Neutrophil (primary cell): ENCODE measurements around the gene PRSS33.

Experiments used
- H3K27ac ChIP-seq: fragments of 200-600 bp; sonication (generic); 2 replicates; pipeline ENCODE4 v1.5.1; 2016; ENCODE audit warnings: mild to moderate bottlenecking, moderate library complexity
- H3K27me3 ChIP-seq: fragments of 200-600 bp; sonication (generic); 2 replicates; pipeline ENCODE4 v1.6.0; 2016; ENCODE audit warnings: mild to moderate bottlenecking
- H3K36me3 ChIP-seq: fragments of 200-600 bp; sonication (generic); 2 replicates; pipeline ENCODE4 v1.5.1; 2017
- H3K4me1 ChIP-seq, 2 experiments: fragments of 200-600 bp in 1 of 2; sonication (generic) in 1 of 2; 1 replicate in 1 of 2; 2 replicates in 1 of 2; pipeline versions ENCODE4 v1.5.1 to v1.6.1; 2013 to 2016; ENCODE audit warnings: low read depth in 1 of 2, low read length in 1 of 2, mild to moderate bottlenecking in 1 of 2, moderate library complexity in 1 of 2; ENCODE audit not compliant: control insufficient read depth in 1 of 2, insufficient read depth in 1 of 2
- H3K4me3 ChIP-seq, 2 experiments: fragments of 200-600 bp in 1 of 2; sonication (generic) in 1 of 2; 1 replicate in 1 of 2; 2 replicates in 1 of 2; pipeline ENCODE4 v1.5.1; 2013 to 2016; ENCODE audit warnings: low read depth in 1 of 2, low read length in 1 of 2, mild to moderate bottlenecking in 1 of 2, moderate library complexity in 1 of 2
- H3K9me3 ChIP-seq: fragments of 200-600 bp; sonication (generic); 2 replicates; pipeline ENCODE4 v1.5.1; 2016
- CTCF ChIP-seq: fragments of 200-600 bp; sonication (generic); IDR thresholded peaks from 2 replicates; pipeline ENCODE4 v1.5.1; 2016; ENCODE audit warnings: antibody characterized with exemption

Gene PRSS33

GRCh38 chr16:2768403-2769089 lies 18.8 kb downstream of the PRSS33 start:
- H3K4me1 ChIP-seq: no peaks in the 10 kb centered on the region

GRCh38 chr16:2767891-2768290 lies 19.5 kb downstream of the PRSS33 start:
- H3K9me3 ChIP-seq: no peaks in the 10 kb centered on the region
- TF ChIP-seq CTCF: no peak
- no peaks in the 10 kb centered on the region for H3K27me3 ChIP-seq
- H3K27ac ChIP-seq: no peak overlapping the region
- H3K4me1 ChIP-seq: no peaks in the 10 kb centered on the region
- no peak overlapping the region for H3K4me3 ChIP-seq
- H3K36me3 ChIP-seq: peaks cover 98% of the 10 kb centered on the region

More at GRCh38 chr16:2768403-2769089, 18.8 kb downstream of the PRSS33 start:
- no peak for TF ChIP-seq CTCF
- Histone ChIP-seq H3K36me3 (peaks cover 98% of the 10 kb centered on the region), H3K4me3 (no peak overlapping the region), H3K27me3 (no peaks in the 10 kb centered on the region), H3K9me3 (no peaks in the 10 kb centered on the region), H3K27ac (no peak overlapping the region)

GRCh38 chr16:2767140-2767731 lies 20.1 kb downstream of the PRSS33 start:
- peaks cover 100% of the 10 kb centered on the region for H3K36me3 ChIP-seq
- no peak overlapping the region for H3K4me3 ChIP-seq
- H3K27me3 ChIP-seq: no peaks in the 10 kb centered on the region
- H3K9me3 ChIP-seq: no peaks in the 10 kb centered on the region
- no peaks in the 10 kb centered on the region for H3K4me1 ChIP-seq
- H3K27ac ChIP-seq: no peak overlapping the region
- TF ChIP-seq CTCF: no peak

- Histone ChIP-seq H3K36me3 (peaks cover 100% of the 10 kb centered on the region), H3K27me3 (no peaks in the 10 kb centered on the region), H3K4me1 (no peaks in the 10 kb centered on the region), H3K9me3 (no peaks in the 10 kb centered on the region), H3K4me3 (no peak overlapping the region), H3K27ac (no peak overlapping the region)
- TF ChIP-seq CTCF: no peak
These were observed 20.8 kb downstream of the PRSS33 start for GRCh38 chr16:2766430-2767139.

- Histone ChIP-seq H3K4me3 (no peak overlapping the region), H3K27ac (no peak overlapping the region), H3K4me1 (no peaks in the 10 kb centered on the region), H3K9me3 (no peaks in the 10 kb centered on the region), H3K36me3 (peaks cover 100% of the 10 kb centered on the region), H3K27me3 (no peaks in the 10 kb centered on the region)
- TF ChIP-seq CTCF: no peak
These were observed 21.6 kb downstream of the PRSS33 start for GRCh38 chr16:2765462-2766404.
